Astrocyte (in vitro differentiated cells and primary cell): ENCODE measurements around the gene NR5A1. TPM values are rescaled to one million over a fixed set of nuclear protein-coding genes. Genes with fewer than 3 reads are reported as not detected.

Experiments
- DNase-seq: peaks from one replicate; pipeline ENCODE4 v3.0.0-alpha.2; 2010; ENCODE audit warnings: low read depth
- FAIRE-seq: peaks from 2 replicates; lab custom pipeline; 2011; peaks lifted over from hg19 to GRCh38; lab: Jason Lieb, UNC
- H2AFZ ChIP-seq: 2 replicates; pipeline ENCODE4 v1.6.0; 2012; ENCODE audit warnings: low read depth, low read length, inconsistent platforms
- H3K27ac ChIP-seq: 2 replicates; pipeline ENCODE4 v1.5.1; 2011; ENCODE audit warnings: low read depth, low read length, inconsistent platforms
- H3K27me3 ChIP-seq: 2 replicates; pipeline ENCODE4 v1.6.0; 2011; ENCODE audit warnings: low read length, inconsistent platforms; ENCODE audit not compliant: insufficient read depth
- H3K36me3 ChIP-seq: 2 replicates; pipeline ENCODE4 v1.5.1; 2011; ENCODE audit warnings: low read length, inconsistent platforms; ENCODE audit not compliant: insufficient read depth
- H3K4me1 ChIP-seq: 2 replicates; pipeline ENCODE4 v1.5.1; 2011; ENCODE audit warnings: low read length, inconsistent platforms; ENCODE audit not compliant: insufficient read depth
- H3K4me2 ChIP-seq: 2 replicates; pipeline ENCODE4 v1.6.0; 2012; ENCODE audit warnings: low read length, inconsistent platforms
- H3K4me3 ChIP-seq: 2 replicates; pipeline ENCODE4 v1.5.1; 2011; ENCODE audit warnings: low read depth, mild to moderate bottlenecking, low read length, inconsistent platforms; ENCODE audit not compliant: insufficient read depth
- H3K79me2 ChIP-seq: 2 replicates; pipeline ENCODE4 v1.6.0; 2012; ENCODE audit warnings: mild to moderate bottlenecking, low read length, inconsistent platforms; ENCODE audit not compliant: insufficient read depth
- H3K9ac ChIP-seq: 2 replicates; pipeline ENCODE4 v1.6.0; 2012; ENCODE audit warnings: mild to moderate bottlenecking, low read length, inconsistent platforms
- H3K9me3 ChIP-seq: 2 replicates; pipeline ENCODE4 v1.5.1; 2012; ENCODE audit warnings: low read depth, mild to moderate bottlenecking, low read length, inconsistent platforms; ENCODE audit not compliant: insufficient read depth
- H4K20me1 ChIP-seq: 2 replicates; pipeline ENCODE4 v1.6.0; 2012; ENCODE audit warnings: low read length, inconsistent platforms; ENCODE audit not compliant: insufficient read depth
- H3K27ac Mint-ChIP-seq: one replicate; pipeline ENCODE4 v1.8.0; 2021; ENCODE audit warnings: mild to moderate bottlenecking, mixed read lengths; ENCODE audit not compliant: unreplicated experiment
- H3K27me3 Mint-ChIP-seq: one replicate; pipeline ENCODE4 v1.8.0; 2021; ENCODE audit warnings: low read depth, mixed read lengths; ENCODE audit not compliant: unreplicated experiment
- H3K36me3 Mint-ChIP-seq: one replicate; pipeline ENCODE4 v1.8.0; 2021; ENCODE audit warnings: low read depth, mixed read lengths; ENCODE audit not compliant: unreplicated experiment
- H3K4me1 Mint-ChIP-seq: one replicate; pipeline ENCODE4 v1.8.0; 2021; ENCODE audit warnings: low read depth, mixed read lengths; ENCODE audit not compliant: unreplicated experiment
- H3K4me3 Mint-ChIP-seq: one replicate; pipeline ENCODE4 v1.8.0; 2021; ENCODE audit warnings: mild to moderate bottlenecking, moderate library complexity, mixed read lengths; ENCODE audit not compliant: unreplicated experiment
- H3K9me3 Mint-ChIP-seq: one replicate; pipeline ENCODE4 v1.8.0; 2021; ENCODE audit warnings: mild to moderate bottlenecking, mixed read lengths; ENCODE audit not compliant: unreplicated experiment
- EZH2 ChIP-seq: IDR thresholded peaks from 2 replicates; pipeline ENCODE4 v1.6.1; 2012; ENCODE audit warnings: mild to moderate bottlenecking, low read length, inconsistent platforms; ENCODE audit not compliant: insufficient read depth
- total RNA-seq: library from RNA; stranded (reverse); gene quantifications from 2 replicates; pipeline ENCODE4 v1.2.1, GENCODE V29; 2021
- TF ChIP-seq, protein P1 (sequence below): IDR thresholded peaks from 2 replicates; pipeline ENCODE4 v1.5.1; 2011; ENCODE audit warnings: low read depth, mild to moderate bottlenecking, inconsistent platforms, low read length, moderate library complexity; ENCODE audit not compliant: insufficient read depth

NR5A1 gene
- total RNA-seq, 1 donor from 2014 or later: not detected

- Histone ChIP-seq H3K4me3 (no peak overlapping the region), H2AFZ (no peak overlapping the region), H3K27me3 (peaks cover 52% of the 10 kb centered on the region), H3K27ac (no peak overlapping the region), H3K79me2 (no peaks in the 10 kb centered on the region), H3K36me3 (no peaks in the 10 kb centered on the region), H3K9me3 (no peaks in the 10 kb centered on the region), H3K4me2 (no peak overlapping the region), H3K9ac (no peak overlapping the region), H4K20me1 (no peaks in the 10 kb centered on the region), H3K4me1 (no peaks in the 10 kb centered on the region)
- peaks cover 3% of the 10 kb centered on the region for H3K36me3 Mint-ChIP-seq
- no peak overlapping the region for H3K4me3 Mint-ChIP-seq
- DNase-seq: no peak
- no peak for FAIRE-seq
- peaks cover 4% of the 10 kb centered on the region for H3K9me3 Mint-ChIP-seq
- H3K27me3 Mint-ChIP-seq: peaks cover 51% of the 10 kb centered on the region
- H3K4me1 Mint-ChIP-seq: peaks cover 2% of the 10 kb centered on the region
- TF ChIP-seq, protein P1, sequence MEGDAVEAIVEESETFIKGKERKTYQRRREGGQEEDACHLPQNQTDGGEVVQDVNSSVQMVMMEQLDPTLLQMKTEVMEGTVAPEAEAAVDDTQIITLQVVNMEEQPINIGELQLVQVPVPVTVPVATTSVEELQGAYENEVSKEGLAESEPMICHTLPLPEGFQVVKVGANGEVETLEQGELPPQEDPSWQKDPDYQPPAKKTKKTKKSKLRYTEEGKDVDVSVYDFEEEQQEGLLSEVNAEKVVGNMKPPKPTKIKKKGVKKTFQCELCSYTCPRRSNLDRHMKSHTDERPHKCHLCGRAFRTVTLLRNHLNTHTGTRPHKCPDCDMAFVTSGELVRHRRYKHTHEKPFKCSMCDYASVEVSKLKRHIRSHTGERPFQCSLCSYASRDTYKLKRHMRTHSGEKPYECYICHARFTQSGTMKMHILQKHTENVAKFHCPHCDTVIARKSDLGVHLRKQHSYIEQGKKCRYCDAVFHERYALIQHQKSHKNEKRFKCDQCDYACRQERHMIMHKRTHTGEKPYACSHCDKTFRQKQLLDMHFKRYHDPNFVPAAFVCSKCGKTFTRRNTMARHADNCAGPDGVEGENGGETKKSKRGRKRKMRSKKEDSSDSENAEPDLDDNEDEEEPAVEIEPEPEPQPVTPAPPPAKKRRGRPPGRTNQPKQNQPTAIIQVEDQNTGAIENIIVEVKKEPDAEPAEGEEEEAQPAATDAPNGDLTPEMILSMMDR: no peak
- no peak for TF ChIP-seq EZH2
- no peak overlapping the region for H3K27ac Mint-ChIP-seq
Measured at GRCh38 chr9:124485936-124486335, 21.3 kb downstream of the NR5A1 start.

- Mint-ChIP-seq H3K9me3 (peaks cover 4% of the 10 kb centered on the region), H3K4me3 (no peak overlapping the region), H3K27ac (no peak overlapping the region), H3K27me3 (peaks cover 49% of the 10 kb centered on the region), H3K4me1 (peaks cover 2% of the 10 kb centered on the region), H3K36me3 (peaks cover 3% of the 10 kb centered on the region)
- Histone ChIP-seq H3K79me2 (no peaks in the 10 kb centered on the region), H3K9me3 (no peaks in the 10 kb centered on the region), H3K27ac (no peak overlapping the region), H2AFZ (no peak overlapping the region), H3K27me3 (peaks cover 51% of the 10 kb centered on the region), H4K20me1 (no peaks in the 10 kb centered on the region), H3K4me3 (no peak overlapping the region), H3K4me2 (no peak overlapping the region), H3K4me1 (no peaks in the 10 kb centered on the region), H3K36me3 (no peaks in the 10 kb centered on the region), H3K9ac (no peak overlapping the region)
- DNase-seq (no peak), FAIRE-seq (no peak)
- TF ChIP-seq, protein P1: no peak
- TF ChIP-seq EZH2: no peak
Measured at GRCh38 chr9:124485201-124485600, 22.0 kb downstream of the NR5A1 start.

GRCh38 chr9:124483481-124483880 is 23.7 kb downstream of the NR5A1 start:
- H3K36me3 ChIP-seq: no peaks in the 10 kb centered on the region
- DNase-seq: no peak
- H3K27me3 Mint-ChIP-seq: peaks cover 44% of the 10 kb centered on the region
- peaks cover 4% of the 10 kb centered on the region for H3K9me3 Mint-ChIP-seq
- TF ChIP-seq, protein P1: no peak
- no peak for TF ChIP-seq EZH2
- H3K4me1 Mint-ChIP-seq: no peaks in the 10 kb centered on the region
- H3K4me2 ChIP-seq: no peak overlapping the region
- H3K27ac ChIP-seq: no peak overlapping the region
- H3K27ac Mint-ChIP-seq: no peak overlapping the region
- no peaks in the 10 kb centered on the region for H4K20me1 ChIP-seq
- no peak overlapping the region for H2AFZ ChIP-seq
- no peak overlapping the region for H3K9ac ChIP-seq
- H3K4me3 Mint-ChIP-seq: no peak overlapping the region
- H3K9me3 ChIP-seq: no peaks in the 10 kb centered on the region
- peaks cover 3% of the 10 kb centered on the region for H3K36me3 Mint-ChIP-seq
- no peak overlapping the region for H3K4me3 ChIP-seq
- H3K4me1 ChIP-seq: no peaks in the 10 kb centered on the region
- FAIRE-seq: no peak
- H3K79me2 ChIP-seq: no peaks in the 10 kb centered on the region
- peaks cover 52% of the 10 kb centered on the region for H3K27me3 ChIP-seq
